Fibroblast of skin of left biceps (primary cell): ENCODE data around the gene PCDH9.
"Not testable (repeated sequence)": the region's sequence is repeated elsewhere in the genome, so short reads cannot be mapped to it uniquely, and the experiment has no call there.

Experiments
- DNase-seq, 2 experiments: peaks; one replicate each; pipeline ENCODE4 v3.0.0-alpha.2; 2013; ENCODE audit warnings: low read depth in 2 of 2

The PCDH9 gene

DNA sequence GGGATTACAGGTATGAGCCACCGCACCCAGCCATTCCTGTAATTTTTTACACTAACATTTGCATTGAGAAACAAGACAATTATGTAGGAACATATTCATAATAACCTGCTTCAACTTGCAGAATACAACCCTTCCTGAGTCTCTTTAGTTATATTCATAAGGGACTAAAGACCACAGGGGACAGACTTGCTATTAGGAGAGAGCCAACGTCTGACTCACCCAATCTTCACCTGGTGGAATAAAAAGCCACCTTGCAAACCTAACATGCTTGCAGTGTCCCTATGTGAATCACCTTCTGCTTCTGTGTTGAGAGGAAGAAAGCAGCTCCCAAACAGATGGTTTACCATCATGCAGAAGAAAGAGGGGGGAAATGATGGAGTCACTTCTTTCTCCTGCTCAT, 456.1 kb downstream of the PCDH9 start:
- DNase-seq, result no peak

DNA sequence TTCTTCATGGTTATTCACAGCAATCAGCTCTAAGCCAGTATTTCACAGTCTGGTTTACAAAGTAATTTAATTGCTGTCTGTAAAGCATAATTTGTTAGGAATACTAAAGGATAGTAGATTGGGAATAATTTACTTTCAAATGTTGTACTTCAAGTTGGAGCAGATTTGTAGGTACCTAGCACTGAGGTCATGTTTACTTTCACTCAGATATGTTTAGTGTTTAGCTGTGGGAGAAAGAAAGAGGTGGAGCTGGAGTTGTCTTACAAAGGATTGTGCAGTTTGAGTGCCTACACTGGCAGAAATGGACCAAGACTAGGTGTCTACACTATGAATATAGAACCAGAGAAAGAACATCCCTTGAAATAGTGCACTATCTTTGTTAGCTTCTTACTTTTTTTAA, 464.6 kb downstream of the PCDH9 start:
- DNase-seq, result no peak

- DNase-seq, result not testable (repeated sequence)
These were observed 469.5 kb downstream of the PCDH9 start for GRCh38 chr13:66760678-66761077.

DNA sequence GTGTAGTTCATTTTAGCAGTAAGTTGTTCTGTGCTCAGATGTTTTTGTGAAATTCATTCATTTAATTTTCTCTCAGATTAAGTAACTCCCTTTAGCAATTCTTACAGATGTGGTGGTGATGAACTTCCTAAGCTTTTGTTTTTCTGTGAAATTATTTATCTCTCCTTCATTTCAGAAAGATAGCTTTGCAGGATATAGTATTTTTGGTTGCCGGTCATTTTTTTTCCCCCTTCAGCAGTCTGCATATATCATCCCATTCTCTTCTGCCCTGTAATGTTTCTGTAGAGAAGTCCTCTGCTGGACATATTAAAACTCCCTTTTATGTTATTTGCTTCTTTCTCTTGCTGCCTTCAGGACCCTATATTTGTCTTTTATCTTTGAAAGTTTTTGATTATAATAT, 470.2 kb downstream of the PCDH9 start:
- DNase-seq, result no peak

GRCh38 chr13:66751691-66752090, 478.4 kb downstream of the PCDH9 start:
- no peak for DNase-seq

DNA sequence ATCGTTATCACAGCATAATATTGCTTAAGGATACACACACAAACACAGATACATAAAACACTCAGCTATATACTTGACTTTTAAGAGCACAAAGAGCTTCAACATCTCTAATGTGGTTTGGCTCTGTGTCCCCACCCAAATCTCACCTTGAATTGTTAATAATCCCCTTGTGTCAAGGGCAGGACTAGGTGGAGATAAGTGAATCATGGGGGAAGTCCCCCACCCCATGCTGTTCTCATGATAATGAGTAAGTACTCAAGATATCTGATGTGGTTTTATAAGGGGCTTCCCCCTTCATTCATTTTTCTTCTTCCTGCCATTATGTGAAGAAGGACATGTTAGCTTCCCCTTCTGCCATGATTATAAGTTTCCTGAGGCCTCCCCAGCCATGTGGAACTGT, 481.4 kb downstream of the PCDH9 start:
- DNase-seq, result no peak

GRCh38 chr13:66745307-66745706, 484.8 kb downstream of the PCDH9 start:
- DNase-seq, result no peak

DNA sequence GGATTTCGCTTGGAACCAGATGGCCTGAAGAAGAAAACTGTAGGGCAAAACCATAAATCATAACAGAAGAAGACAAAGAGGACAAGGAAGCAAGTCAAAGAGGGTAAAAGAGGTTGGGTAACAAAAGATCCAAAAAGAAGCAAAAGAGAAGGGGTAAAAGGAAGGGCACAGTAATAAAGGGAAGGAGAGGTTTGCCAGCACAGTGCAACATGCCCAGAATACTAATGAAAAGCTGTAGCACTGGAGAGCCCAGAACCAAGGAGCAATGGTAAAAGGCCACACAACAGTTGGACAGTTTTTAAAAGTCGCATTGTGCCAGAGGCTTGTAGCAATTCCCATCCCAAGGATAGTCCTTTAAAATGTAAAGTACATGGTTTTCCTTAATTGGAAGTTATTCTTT, 506.6 kb downstream of the PCDH9 start:
- DNase-seq, result no peak

DNA sequence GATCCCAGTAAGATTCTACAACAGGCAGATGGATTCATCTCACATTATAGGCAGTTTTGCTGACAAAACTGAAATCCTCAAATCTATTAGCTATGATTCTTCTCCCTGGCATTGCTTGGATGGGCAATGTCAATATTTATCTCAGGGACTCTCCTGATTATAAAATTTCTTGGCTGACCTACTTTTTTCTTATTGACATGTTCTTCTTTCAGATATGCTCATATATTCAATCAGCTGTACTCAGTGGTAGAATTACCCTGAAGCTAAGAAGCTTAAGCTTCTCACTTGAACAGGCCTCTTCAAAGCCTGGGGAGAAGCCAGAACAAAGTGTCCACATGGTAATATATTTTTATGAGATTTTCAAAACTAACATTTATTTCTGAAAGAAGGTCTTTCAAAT, 513.6 kb downstream of the PCDH9 start:
- DNase-seq, result no peak

- no peak for DNase-seq
These were observed 515.3 kb downstream of the PCDH9 start for GRCh38 chr13:66714795-66715194.

GRCh38 chr13:66704110-66704509, 526.0 kb downstream of the PCDH9 start:
- DNase-seq, result no peak

- DNase-seq, result no peak
These were observed 526.5 kb downstream of the PCDH9 start for GRCh38 chr13:66703597-66703996.

- no peak for DNase-seq
These were observed 530.0 kb downstream of the PCDH9 start for GRCh38 chr13:66700117-66700601.

DNA sequence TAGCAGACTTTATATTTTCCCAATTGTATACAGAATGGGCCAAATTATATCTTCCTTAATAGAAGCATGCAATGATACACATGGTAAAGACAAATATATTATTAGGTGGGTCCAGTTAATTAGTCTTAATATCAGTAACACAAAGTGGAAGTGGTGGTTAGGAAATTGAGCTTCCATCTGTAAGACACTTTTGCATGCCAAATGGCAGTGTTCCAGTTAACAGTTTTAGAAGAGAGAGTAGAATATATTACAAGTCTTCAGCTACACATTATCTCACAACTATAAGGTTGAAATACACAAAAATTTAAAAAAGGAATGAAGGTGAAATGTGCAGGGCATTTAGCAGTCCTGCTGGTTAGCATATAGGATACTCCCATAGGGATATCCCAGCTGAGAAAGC, 536.5 kb downstream of the PCDH9 start:
- no peak for DNase-seq

DNA sequence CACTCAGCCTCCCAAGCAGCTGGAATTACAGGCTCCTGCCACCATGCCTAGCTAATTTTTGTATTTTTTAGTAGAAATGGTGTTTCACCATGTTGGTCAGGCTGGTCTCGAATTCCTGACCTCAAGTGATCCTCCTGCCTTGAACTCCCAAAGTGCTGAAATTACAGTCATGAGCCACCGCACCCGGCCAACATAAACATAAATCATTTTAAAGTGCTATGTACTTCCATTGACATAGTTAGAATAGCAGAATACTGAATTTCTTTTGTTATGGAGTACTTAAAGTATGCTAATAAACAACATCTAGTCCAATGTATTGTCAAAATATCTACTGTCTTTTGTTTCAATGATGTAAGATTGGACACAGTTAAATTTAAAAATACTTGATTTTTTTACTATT, 539.0 kb downstream of the PCDH9 start:
- no peak for DNase-seq

DNA sequence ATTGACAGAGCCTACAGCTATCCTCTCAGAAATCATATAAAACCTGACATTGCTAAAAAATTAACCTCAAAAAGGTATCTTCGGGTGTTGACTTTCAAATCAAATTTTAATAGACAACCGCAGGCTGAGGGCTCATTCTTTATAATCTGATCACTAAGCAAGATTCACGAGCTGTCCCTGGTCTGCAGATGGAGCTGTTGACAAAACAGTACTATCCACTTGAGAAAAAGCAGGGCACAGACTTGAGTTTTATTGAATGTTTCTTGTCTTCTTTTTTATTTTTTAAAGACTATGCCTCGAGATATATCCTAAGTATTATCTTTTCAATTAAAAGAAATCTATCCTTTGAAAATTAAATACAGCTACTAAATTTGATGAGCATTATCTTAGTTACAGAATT, 540.5 kb downstream of the PCDH9 start:
- peak in 1 of 2 experiments; percentile 6 for DNase-seq

DNA sequence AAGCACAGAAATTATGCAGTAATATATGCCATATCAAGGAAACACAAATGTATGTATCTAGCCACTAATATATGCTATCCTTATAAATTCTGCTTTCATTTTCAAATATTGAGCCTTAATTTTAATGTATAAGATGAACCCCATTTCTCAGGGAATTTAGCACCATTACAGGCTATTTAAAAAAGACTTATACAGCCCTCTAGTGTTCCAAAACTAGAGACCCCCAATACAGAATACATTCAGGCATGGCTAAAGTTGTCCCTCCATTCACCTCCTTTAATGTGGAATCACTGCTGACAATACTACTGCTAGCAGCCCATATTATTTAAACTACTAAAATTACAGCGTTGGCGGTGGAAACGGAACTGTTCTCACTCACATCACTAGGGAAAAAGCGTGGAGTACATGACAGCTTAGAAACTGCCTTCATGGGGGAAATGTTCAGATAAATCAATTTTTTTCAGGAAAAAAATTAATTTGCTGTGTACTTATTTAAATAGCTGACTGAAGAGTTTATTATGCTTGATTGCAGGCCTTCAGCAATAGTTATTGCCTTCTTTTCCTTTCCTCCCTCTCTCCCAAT, 541.0 kb downstream of the PCDH9 start:
- DNase-seq, result no peak

GRCh38 chr13:66681403-66681802, 548.7 kb downstream of the PCDH9 start:
- DNase-seq, result no peak

DNA sequence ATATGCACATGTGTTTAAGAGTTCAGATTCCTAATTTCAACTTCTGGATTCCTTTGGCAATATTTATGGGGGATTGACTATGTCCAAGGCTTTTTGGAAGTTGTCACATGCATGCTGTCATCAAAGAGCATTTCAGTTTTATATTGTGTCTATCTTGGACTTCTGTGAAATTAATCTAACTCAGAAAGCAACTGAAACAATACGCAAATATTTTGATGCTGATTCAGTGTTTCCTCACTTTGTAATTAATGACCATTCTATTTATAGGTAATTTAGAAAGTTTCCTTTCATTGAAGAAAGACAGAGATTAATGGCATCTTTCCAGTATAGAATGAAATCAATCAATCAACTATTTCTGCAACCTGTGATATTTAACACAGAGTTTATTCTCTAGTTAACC, 550.1 kb downstream of the PCDH9 start:
- DNase-seq, result no peak

GRCh38 chr13:66675620-66676019, 554.5 kb downstream of the PCDH9 start:
- DNase-seq, result no peak

DNA sequence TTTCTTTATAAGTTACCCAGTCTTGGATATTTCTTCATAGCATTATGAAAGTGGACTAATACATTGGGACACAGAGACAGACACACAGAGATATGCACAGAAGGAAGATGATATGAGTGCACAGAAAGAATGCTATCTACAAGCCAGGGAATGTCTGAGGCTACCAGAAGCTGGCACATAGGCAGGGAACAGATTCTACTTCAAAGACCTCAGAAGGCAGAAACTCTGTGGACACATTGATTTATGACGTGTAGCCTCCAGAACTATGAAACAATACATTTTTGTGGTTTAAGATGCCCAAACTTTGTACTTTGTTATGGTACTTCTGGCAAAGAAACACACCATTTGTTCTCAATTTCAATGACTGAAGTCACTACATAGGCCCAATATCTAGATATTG, 556.7 kb downstream of the PCDH9 start:
- peak; percentile 45 to 48 for DNase-seq

GRCh38 chr13:66665991-66666390, 564.1 kb downstream of the PCDH9 start:
- peak; percentile 28 to 33 for DNase-seq

DNA sequence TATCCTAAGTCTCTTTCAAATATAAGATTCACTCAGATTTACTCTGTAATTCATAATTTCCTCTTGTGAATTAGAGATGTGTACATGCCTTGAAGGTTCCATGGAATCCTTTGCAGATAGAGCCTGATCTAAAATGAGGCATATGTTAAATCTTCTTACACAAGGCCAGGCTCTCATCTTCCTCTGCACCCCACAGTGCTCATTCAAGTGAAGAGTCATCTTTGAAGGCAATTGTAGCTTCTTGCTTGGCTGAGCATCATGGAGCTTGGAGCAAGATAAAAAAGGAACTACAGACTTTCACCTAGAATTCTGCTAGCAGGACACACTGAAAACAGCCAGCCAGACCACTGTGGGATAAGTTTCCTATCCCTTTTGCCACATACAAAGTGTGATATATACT, 566.4 kb downstream of the PCDH9 start:
- DNase-seq, result no peak

DNA sequence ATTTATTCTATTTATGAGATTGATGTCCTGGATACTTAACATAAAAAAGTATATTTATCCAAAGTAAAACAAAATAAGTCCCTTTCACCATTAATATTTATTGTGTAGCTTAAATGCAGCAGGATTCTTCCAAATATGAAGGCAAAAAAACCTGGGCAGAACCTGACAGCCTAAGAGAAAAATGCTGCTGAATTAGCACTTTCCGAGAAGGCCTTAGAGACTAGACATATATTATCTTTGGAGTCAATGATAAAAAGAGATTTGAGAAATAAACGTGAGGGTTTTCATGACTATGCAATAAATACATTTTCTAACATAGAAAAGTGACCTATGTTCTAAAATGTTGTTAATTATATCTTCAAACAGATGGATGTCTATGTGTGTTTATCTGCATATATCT, 566.9 kb downstream of the PCDH9 start:
- no peak for DNase-seq
